AG08396 (cell line): ENCODE measurements around the gene CMTR1.

Experiments used
- DNase-seq: peaks from one replicate; pipeline ENCODE4 v3.0.0; 2012; ENCODE audit warnings: low spot score, mixed read lengths

CMTR1 gene

GRCh38 chr6:37514321-37514771, 81.3 kb downstream of the CMTR1 start:
- DNase-seq = no peak

- DNase-seq = no peak
Measured at GRCh38 chr6:37514837-37515236, 81.8 kb downstream of the CMTR1 start.

DNA sequence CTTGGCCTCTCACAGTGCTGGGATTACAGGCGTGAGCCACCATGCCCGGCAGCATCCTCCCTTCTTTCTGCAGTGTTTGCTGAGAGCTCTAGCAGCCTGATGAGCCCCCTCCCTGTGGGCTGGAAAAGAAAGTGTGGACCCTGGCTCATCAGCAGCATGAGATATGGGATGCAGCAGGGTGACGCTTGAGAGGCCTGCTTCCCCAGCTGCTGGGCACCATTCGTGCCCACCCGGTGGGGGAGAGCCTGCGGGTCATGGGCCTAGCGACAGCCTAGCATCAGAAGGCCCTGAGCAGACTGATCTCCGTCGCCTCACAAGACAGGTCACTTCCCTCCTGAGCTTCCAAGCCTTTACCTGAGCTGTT, 82.7 kb downstream of the CMTR1 start:
- DNase-seq = no peak

GRCh38 chr6:37516076-37516919, 83.3 kb downstream of the CMTR1 start:
- no peak for DNase-seq

DNA sequence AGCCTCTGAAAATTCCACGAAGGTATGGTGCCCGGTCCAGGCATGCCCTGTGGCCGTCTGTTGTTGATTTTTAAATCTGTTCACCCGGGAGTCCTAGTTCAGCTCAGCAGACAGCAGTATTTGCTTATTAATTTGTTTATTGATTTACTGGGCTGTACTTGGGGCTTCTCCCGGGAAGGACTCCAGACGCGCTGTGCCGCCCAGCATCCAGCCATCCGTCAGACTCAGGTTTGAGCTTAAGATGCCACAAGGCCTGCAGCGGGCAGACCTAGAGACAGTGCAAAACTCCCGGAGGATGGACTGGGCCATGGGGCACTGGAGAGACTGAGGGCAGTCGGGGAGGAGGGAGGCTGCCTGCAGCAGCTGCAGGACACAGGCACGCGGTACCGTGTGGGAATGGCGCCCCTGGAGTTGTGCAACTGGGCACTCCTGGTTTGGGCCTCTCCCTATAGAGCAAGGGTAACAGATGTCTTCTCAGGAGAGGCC, 83.9 kb downstream of the CMTR1 start:
- no peak for DNase-seq

GRCh38 chr6:37517411-37517812, 84.4 kb downstream of the CMTR1 start:
- no peak for DNase-seq

- DNase-seq = no peak
Measured at GRCh38 chr6:37518116-37518515, 85.1 kb downstream of the CMTR1 start.

GRCh38 chr6:37519461-37519860, 86.4 kb downstream of the CMTR1 start:
- no peak for DNase-seq

- DNase-seq = no peak
Measured at GRCh38 chr6:37520926-37521325, 87.9 kb downstream of the CMTR1 start.

GRCh38 chr6:37521674-37522073, 88.7 kb downstream of the CMTR1 start:
- no peak for DNase-seq

DNA sequence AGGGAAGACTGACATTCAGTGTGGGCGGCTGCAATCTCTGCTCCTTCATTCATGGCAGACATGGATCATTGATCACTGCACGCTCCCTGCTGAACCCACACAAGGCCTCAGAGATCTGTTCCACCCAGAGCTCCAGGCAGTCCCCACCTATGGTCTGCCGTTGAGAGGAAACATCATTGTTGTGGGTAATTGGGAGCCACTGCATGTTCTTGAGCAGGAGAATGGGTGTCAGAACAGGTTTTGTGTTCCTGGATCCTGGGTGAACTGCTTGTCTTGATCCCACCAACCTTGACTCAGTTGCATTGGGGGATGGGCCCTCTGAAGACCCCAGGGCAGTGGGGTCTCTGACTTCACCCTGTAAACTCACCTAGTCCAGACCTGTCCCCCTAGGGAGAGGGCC, 89.8 kb downstream of the CMTR1 start:
- DNase-seq = no peak

DNA sequence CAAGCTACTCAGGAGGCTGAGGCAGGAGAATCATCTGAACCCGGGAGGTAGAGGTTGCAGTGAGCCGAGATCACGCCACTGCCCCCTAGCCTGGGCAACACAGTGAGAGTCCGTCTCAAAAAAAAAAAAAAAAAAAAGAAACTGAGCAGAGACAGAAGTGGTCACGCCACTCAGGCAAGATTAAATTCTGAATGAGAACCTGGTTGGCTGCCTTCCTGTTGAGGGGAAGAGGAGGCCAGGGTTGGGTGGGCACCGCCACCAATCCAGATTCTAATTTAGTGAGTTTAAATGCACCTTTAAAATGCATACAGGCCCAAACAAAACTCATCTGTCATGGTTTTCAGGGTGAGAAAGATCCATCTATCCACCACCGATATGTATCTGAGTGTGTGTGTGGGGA, 90.4 kb downstream of the CMTR1 start:
- DNase-seq = no peak

- DNase-seq = peak; percentile 56
Measured at GRCh38 chr6:37524025-37524969, 91.3 kb downstream of the CMTR1 start.

GRCh38 chr6:37524970-37525318, 91.9 kb downstream of the CMTR1 start:
- no peak for DNase-seq

- peak; percentile 65 for DNase-seq
Measured at GRCh38 chr6:37525460-37526357, 92.7 kb downstream of the CMTR1 start.

DNA sequence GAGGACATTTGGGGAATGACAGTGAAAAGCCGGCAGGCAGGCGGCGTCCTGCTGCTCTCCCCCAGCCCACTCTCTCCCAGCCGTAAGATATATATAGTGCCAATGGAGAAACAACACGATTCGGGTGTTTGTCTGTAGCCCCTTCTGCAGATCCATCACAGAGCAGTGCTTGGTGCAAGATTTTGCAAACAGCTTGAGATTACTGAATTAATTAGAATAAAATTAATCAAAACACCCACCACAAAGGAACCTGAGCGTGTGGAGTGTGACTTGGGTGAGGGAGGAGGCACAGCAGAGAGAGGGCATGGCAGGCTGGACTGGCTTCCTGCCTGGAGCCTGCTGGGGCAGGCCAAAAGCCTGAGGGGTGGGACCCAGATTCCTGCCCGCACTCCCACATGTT, 95.5 kb downstream of the CMTR1 start:
- no peak for DNase-seq

DNA sequence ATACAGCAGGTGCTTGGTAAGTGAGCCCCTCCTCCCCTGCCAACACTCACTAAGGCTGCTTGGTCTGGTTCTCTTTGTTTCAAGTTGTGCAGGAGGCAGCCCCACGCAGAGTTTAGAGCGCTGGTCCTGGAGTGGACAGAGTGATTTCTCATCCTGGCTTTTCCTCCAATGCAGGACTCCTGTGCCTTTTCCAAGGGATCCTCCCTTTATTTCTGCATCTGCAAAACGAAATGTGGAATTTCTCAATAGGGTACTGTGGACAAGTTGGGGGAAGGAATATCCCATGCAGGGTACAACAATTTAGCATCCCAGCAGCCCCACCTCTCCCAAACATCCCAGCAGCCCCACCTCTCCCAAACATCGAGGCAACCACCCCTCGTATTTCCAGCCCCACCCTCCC, 97.3 kb downstream of the CMTR1 start:
- DNase-seq = no peak

GRCh38 chr6:37531026-37531425, 98.0 kb downstream of the CMTR1 start:
- DNase-seq = no peak
